HG03066 (cell line): ENCODE results near the gene KRTAP7-1.

Source experiments
- ATAC-seq: cut with Tn5 transposase; IDR thresholded peaks from one replicate; pipeline ENCODE4 v1.9.1; 2021; ENCODE audit warnings: low read depth; ENCODE audit not compliant: unreplicated experiment

The KRTAP7-1 gene, protein sequence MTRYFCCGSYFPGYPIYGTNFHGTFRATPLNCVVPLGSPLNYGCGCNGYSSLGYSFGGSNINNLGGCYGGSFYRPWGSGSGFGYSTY

DNA sequence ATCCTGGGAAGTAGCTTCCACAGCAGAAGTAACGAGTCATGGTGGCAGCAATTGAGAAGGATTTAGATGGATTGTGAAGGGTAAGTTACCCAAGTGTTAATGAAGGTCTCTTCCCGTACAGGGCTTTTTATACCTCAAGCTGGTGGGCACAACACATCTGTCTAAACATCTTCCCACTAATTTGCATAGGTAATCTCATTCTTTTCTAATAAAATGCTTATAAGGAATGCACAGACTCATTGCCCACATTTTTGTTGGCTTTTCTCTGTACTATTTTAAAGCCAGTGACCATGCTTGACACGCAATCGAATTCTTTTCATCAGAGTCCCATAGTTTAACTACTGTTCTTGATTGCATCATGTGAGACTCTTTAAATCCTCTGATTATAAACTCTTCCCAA, at the start of gene KRTAP7-1:
Gene KRTAP7-1 (minus strand): TSS at position 101 of the 400 bp plus-strand sequence. CDS start 61 bp downstream, at position 40.
- ATAC-seq = no peak

DNA sequence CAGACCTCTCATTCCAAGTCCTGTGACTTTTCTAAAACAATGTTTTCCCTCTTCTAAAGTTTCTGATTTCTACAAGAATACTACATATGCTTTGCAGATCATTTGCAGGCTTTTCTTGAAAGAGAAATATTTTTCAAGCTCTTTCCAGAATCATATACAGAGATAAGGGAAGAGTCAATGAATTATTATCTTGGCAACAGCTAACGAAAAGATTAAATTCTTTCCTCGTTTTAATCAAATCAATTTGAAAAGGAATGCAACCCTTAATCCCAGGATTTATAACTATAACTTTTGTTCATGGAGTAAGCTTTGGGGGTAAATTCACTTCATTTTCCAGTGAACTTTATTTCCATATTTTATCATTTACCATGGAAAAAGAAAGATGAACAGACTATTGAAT, 45.0 kb upstream of the KRTAP7-1 start:
- ATAC-seq = no peak

DNA sequence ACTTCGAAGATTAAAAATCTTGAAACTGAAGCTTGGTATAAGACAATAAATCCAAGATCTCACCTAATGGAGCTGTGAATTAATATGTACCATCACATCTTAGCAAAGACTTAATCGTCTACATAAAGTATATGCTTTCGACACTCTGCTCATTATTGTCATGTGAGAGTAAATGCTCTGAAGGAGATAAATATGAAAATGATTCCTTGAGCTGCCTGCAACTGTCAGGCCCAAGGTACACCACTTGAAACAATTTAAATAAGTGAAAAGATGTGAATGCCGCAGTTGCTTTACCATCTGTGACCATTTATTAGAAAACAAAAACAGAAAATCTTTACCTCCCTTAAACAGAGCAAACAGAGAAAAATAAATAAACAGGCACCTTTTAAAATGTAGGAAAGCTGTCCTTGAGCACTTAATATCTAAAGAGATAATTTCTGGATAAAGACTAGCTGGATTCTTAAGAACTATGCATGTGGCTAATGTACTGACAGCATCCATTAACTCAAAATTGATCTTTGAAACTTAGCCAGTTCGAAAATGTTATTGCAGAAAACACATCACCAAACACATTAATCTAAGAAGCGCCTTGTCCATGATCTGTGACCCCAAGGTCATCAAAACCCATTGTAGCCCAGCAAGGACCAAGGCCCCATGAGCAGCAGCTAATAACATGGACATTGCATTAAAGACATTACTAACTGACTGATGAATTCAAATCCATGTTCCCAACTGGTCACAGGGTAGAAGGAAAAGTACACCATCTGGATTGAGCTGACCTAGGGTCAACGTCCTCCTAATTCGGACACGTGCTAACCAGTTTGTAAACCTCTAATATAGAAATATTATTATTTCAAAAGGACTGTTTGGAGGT, 18.3 kb upstream of the KRTAP7-1 start:
- ATAC-seq = no peak

DNA sequence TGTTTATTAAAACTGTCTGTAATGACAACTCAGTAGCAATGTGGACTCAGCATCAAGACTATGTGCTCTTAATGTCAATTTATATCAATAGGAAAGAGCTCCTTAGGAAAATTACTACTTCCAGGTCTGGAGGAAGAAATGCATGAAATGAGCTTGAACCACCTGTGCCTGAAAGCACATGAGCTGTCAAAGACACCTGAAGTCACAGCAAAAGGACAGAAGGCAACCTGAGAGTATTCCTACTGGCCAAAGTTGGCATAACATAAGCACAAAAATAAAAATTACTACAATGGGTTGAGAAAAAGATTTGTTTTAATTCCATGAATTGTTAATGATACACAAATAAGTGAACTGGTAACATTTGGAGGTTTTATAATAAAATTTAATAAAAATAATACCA, 13.4 kb upstream of the KRTAP7-1 start:
- ATAC-seq = no peak

DNA sequence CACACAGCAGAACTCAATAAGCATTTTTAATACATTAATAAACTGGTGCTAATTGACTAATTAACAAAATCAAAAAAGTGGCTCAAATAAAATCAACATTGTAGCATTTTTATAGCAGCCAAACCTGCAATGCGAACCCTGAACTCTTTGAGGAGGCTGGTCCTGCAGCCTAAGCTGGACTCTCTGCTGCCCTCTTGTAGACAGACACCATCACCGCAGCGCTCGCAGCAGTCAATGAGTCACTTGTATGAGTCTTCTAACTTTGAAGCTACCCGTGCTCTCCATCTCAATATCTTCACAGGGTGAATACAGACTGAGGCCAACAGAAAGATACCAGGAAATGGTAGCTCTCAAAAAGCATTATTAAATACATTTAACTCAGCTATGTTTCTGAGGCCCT, 9.7 kb upstream of the KRTAP7-1 start:
- no peak for ATAC-seq

DNA sequence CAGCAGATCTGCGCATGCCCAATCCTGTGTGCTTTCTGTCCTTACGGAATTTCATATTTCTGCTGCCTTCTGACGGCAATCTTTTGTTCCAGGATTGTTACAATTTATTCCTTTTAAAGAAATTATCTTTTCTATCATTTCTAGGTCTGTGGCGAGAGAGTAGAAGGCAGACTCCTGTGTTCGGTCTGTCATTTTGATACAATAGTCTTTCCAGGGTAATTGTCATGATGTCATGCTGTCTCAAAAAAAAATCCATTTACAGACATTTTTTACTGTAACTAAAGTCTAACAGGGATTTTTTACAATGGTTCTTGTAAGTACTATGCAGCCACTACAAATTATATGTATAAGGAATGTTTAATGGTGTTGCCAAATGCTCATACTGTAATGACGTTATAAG, 9.0 kb upstream of the KRTAP7-1 start:
- ATAC-seq = no peak

DNA sequence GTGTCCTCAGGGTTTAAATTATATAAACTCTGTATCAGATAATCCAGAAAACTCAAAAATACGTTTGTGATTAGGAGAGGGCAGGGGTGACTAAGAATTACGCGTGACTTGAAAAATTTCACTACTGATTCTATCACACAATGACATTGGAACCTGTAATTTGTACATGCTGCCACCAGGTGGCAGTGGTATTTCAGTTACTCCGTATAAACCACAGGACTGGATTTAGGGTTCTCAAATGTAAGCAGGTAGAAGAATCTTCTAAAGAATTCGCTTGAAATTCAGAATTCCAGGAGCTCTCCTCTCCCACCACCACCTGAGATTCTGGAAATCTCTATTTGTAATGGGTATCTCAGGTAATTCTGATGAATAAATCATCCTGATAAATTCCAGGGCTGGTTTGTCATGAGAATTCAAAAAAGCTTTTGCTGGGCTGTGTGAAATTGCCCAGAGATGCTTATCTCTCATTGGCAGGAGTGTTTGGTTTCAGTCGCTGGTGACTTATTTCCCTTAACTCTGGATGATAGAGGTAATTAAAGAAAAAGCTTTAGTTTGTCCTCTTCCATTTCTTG, 1.7 kb upstream of the KRTAP7-1 start:
- ATAC-seq = no peak

DNA sequence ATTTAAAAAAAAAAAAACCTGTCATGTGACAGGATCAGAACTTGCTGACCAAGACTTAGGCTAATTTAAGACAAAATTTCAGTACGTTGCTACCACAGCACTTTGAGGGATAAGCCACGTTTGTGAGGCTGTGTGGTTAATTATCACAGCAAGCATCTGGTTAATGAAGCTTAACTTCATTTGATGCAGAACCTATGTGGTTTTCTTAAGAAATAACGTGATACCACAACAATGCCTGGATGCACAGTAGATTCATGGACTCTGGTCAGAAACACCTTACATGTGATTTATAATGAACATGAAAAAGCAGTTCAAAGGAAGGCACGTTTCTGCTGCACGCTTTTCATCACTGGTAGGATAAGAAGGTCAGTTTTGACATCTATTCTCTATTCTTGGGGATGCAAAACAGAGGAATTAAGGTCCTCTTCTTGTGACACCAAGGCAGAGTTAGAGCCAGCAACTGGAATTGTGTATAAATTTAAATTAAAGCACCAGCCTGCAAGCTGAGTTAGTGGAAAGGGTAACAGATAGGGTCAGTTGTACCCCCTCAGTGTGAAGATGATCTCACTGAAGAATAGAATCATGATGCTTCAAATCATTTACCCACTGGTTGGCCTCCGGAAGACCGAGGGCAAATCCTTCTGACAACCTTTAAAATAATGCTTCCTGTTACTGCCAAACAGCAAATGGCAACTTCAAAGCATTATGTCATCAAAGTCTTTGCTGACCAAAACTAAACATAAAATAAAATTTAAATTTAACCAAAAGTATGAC, 10.5 kb downstream of the KRTAP7-1 start:
- ATAC-seq = no peak

DNA sequence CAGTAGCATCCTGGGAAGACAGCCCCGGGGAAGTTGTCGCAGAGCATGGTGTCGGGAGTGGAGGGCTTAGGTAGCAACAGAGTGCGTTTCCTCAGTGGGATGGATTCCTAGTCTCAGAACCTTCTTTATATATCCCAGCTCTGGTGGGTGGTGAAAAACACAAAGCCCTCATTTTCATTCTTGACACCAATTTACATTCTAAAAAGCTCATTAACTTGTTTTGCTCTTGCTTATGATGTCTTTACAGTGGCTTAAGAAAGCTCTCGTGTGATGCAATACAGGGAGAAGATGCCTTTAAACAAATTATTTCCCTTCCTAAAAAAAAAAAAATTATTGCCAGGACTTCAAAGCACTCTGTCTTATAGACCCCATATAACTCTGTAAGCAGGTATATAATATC, 16.4 kb downstream of the KRTAP7-1 start, which contains the start of gene KRTAP8-1:
Gene KRTAP8-1 (minus strand): TSS at position 101 of the 400 bp plus-strand sequence. CDS start 54 bp downstream, at position 47.
- ATAC-seq = no peak

DNA sequence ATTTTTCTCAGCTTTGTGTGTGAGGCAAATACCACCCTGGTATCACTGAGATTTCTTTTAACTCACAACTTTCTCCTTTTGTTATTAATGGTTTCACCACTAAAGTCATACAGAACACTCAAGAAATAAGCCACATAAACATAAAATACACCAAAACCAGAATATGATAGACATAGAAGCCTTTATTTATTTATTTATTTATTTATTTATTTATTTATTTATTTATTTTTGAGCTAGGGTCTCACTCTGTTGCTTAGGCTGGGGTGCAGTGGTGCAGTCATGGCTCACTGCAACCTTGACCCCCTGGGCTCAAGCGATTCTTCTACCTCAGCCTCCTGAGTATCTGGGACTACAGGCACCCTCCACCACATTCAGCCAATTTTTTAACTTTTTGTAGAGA, 29.0 kb downstream of the KRTAP7-1 start:
- no peak for ATAC-seq

DNA sequence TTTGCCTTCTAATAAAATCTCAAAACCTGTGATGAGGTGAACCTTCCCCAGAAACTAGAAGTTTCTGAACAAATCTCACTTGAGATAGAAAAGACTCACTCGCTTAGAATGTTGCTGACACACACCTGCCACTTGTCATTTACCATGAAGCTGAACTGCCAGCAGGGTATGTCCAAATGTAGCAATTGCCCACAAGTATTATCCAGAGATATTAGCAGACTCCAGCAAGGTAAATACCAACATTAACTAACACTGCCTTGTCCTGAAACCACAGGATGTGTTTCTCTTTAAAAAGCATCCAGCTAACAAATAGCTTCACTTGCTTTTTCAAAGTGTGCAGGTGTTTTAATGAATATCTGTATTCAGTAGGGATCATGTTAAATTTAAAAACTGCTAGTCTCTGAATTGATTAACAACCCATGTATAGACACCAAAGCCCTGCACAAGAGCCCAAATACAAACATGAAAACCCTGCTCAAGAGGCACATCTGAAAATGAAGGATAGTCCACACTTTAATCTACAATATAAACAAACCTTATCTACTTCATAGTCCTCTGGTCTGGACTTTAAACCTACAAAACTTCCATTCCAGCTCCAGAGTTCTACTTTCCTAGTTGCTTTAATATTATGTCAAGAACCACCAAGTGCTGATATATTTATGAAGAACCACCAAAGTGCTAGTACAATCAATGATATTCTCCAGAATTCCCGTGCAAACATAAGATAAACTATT, 35.8 kb downstream of the KRTAP7-1 start:
- ATAC-seq = no peak

DNA sequence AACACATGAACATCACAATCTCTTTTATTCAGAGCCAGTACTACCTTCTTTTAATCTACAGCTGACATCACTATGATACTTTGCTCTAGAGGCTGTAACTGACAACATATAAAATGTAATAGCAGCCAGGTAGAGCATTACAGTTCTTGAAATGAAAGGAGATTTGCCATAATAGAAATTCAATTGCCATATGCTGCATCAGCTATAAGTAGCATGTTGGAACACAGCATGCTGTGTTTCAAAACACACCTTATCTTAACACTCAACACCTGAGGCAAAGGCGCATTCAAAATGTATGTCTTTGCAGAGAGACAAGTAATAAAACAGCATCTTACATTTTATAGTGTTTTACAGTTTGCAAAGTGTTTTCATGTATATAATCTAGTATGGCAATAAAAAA, 50.3 kb downstream of the KRTAP7-1 start:
- no peak for ATAC-seq
